PC-9 (cell line): Measurements from ENCODE around the gene GPR37L1.

Experiments
- CTCF ChIP-seq: fragments of 200-600 bp; sonication (generic); conservative IDR thresholded peaks from 2 replicates; pipeline ENCODE4 v1.6.1; 2017; ENCODE audit warnings: mixed run types, antibody characterized with exemption, mild to moderate bottlenecking, moderate library complexity
- EZH2 ChIP-seq: fragments of 200-600 bp; sonication (generic); IDR thresholded peaks from 2 replicates; pipeline ENCODE4 v1.8.0; 2017; ENCODE audit warnings: antibody characterized with exemption, low read depth

- TF ChIP-seq CTCF = no peak
- TF ChIP-seq EZH2 = no peak
Observed at GRCh38 chr1:202173993-202174392, 51.3 kb downstream of the GPR37L1 start.
